ENCODE results near the gene SIX1.

SIX1 gene

DNA sequence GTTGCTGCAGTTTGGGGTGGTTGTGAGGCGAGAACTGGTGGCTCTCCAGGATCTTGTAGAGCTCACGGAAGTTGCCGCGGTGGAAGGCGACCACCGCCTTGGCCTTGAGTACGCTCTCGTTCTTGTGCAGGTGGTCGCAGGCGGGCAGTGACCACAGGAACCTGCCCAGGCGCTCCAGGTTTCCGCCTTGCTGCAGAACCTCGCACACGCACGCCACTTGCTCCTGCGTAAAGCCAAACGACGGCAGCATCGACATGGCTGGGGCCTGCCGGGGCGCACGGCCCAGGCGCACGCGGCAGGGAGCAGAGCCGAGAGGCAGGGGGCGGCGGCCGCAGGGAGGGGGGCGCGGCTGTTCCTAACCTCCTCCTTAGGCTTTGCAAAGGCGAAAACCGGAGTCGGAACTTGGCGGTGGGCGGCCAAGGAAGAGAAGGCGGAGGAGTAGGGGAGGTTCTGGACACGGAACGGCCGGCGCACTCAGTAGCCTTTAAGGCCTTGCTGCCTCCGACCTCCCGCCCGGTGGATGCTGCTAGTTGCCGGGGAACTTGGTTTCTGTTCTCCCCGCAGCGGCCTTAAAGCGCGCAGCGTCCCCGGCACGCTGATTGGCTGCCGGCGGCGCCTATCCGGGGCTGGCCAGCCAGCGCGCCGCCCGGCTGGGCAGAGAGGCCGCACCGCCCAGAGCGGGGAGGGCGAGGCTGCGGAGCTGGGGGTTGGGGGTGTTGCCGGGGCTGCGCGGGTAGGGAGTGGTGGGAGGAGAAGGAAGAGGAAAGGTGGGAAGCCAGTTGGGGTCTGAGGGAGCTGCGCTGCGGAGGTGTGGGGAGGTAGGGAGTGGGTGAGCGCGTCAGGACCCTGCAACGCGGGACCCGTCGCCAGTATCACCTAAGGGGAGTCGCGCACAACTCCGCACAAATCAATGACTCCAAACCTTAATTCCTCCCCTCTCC is at the start of gene SIX1:
Gene SIX1 (minus strand): TSS at position 544 of the 941 bp plus-strand sequence. CDS start 288 bp downstream, at position 256.
- ATAC-seq (replicated peaks; ENCODE audit: extremely low read depth, poor library complexity, severe bottlenecking): no peak
- H3K4me1 Mint-ChIP-seq: peaks cover 28% of the 10 kb centered on the region
- H3K27me3 Mint-ChIP-seq: peaks cover 99% of the 10 kb centered on the region
- peaks cover 2% of the 10 kb centered on the region for H3K36me3 Mint-ChIP-seq (ENCODE audit: insufficient read depth)
- H3K9me3 Mint-ChIP-seq: no peaks in the 10 kb centered on the region
- no peak within 1 kb of the TSS for H3K27ac Mint-ChIP-seq (ENCODE audit: low read depth)
- DNase-seq (ENCODE audit: low spot score in 2 of 2): no peak
- H3K4me3 Mint-ChIP-seq: peak within 1 kb of the TSS; percentile 66

DNA sequence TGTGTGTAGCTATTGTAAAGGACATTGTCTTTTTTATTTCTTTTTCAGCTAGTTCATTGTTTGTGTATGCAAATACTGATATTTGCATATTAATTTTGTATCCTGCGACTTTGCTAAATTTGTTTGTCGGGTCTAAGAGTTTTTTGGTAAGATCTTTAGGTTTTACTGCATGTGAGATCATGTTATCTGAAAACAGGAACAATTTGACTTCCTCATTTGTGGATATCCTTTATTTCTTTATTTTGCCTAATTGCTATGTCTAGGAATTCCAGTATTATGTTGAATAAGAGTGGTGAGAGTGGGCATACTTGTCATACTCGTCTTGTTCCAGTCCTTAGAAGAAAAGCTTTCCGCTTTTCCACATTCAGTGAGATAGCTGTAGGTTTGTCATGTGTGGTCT is 46.0 kb upstream of the SIX1 start:
- Mint-ChIP-seq H3K4me3 (no peak overlapping the region), H3K4me1 (no peaks in the 10 kb centered on the region), H3K27ac (ENCODE audit: low read depth) (no peak overlapping the region), H3K36me3 (ENCODE audit: insufficient read depth) (no peaks in the 10 kb centered on the region), H3K9me3 (peaks cover 3% of the 10 kb centered on the region), H3K27me3 (peaks cover 62% of the 10 kb centered on the region)
- DNase-seq (ENCODE audit: low spot score in 2 of 2) (no peak), ATAC-seq (replicated peaks; ENCODE audit: extremely low read depth, poor library complexity, severe bottlenecking) (no peak)

DNA sequence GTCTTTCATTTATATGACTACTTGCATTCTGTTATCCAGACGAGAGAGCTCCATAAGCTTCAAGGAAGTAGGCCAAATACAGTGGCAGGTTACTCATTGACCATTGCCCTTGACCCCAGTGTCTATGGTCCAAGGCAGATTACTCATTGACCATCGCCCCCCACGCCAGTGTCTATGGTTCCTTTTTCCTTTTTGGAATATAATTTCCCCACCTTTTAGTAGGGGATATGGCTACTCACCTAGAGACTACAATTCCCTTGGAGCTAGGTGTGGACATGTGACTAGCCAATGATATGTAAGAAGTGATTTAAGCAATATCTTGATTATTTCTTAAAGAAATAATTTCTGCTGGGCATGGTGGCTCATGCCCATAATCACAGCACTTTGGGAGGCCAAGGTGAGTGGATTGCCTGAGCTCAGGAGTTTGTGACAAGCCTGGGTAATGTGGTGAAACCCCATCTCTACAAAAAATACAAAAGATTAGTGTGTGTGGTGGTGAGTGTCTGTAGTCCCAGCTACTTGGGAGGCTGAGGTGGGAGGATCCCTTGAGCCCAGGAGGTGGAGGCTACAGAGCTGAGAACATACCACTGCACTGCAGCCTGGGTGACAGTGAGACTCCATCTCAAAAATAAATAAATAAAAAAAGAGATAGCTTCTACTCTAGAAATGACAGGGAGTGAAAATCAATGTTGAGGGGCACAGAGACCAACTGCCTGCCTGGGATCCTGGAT is 42.3 kb upstream of the SIX1 start:
- no peak overlapping the region for H3K27ac Mint-ChIP-seq (ENCODE audit: low read depth)
- DNase-seq (ENCODE audit: low spot score in 2 of 2): no peak
- no peaks in the 10 kb centered on the region for H3K9me3 Mint-ChIP-seq
- no peaks in the 10 kb centered on the region for H3K4me1 Mint-ChIP-seq
- H3K36me3 Mint-ChIP-seq (ENCODE audit: insufficient read depth): no peaks in the 10 kb centered on the region
- ATAC-seq (replicated peaks; ENCODE audit: extremely low read depth, poor library complexity, severe bottlenecking): no peak
- no peak overlapping the region for H3K4me3 Mint-ChIP-seq
- H3K27me3 Mint-ChIP-seq: peaks cover 39% of the 10 kb centered on the region

DNA sequence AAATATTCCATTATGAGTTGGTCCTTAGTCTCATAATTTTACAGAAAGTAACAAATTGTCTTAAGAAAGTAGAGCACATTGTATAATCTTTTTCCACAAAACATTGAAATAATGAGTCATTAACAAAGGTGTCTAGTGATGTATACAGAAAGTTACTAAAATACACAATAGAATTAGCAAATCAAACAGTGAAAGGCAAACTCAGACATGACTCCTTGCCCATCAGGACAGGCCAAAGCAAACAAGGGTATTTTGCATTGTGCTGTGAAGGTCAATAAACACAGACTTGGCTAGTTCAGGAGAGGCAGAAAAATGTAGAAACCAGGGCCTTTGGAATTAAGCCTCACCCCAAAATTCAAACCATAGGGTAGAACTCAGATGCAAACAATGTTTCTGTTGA is 37.6 kb upstream of the SIX1 start:
- no peak overlapping the region for H3K27ac Mint-ChIP-seq (ENCODE audit: low read depth)
- ATAC-seq (replicated peaks; ENCODE audit: extremely low read depth, poor library complexity, severe bottlenecking): no peak
- no peaks in the 10 kb centered on the region for H3K4me1 Mint-ChIP-seq
- H3K4me3 Mint-ChIP-seq: no peak overlapping the region
- H3K36me3 Mint-ChIP-seq (ENCODE audit: insufficient read depth): no peaks in the 10 kb centered on the region
- no peak for DNase-seq (ENCODE audit: low spot score in 2 of 2)
- peaks cover 22% of the 10 kb centered on the region for H3K27me3 Mint-ChIP-seq
- H3K9me3 Mint-ChIP-seq: no peaks in the 10 kb centered on the region

DNA sequence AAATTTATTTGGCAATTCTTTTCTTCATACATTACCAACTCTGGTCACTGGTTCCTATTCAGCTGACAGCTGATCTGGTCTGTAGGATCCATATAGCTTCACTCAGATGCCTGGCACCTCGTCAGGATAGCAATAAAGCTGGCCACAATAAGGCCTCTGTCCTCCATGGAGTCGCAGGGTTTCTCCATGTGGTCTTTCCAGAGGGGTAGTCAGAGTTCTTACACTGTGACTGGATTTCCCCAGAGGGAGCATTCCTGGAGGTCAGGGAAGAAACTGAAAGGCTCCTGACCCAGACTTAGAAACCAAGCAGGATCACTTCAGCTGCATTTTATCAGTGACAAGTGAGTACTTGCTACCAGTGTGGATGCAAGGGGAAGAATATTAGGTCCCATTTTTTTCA is 34.9 kb upstream of the SIX1 start:
- Mint-ChIP-seq H3K9me3 (no peaks in the 10 kb centered on the region), H3K27ac (ENCODE audit: low read depth) (no peak overlapping the region), H3K4me1 (no peaks in the 10 kb centered on the region), H3K4me3 (no peak overlapping the region), H3K27me3 (peaks cover 22% of the 10 kb centered on the region), H3K36me3 (ENCODE audit: insufficient read depth) (no peaks in the 10 kb centered on the region)
- no peak for DNase-seq (ENCODE audit: low spot score in 2 of 2)
- no peak for ATAC-seq (replicated peaks; ENCODE audit: extremely low read depth, poor library complexity, severe bottlenecking)

DNA sequence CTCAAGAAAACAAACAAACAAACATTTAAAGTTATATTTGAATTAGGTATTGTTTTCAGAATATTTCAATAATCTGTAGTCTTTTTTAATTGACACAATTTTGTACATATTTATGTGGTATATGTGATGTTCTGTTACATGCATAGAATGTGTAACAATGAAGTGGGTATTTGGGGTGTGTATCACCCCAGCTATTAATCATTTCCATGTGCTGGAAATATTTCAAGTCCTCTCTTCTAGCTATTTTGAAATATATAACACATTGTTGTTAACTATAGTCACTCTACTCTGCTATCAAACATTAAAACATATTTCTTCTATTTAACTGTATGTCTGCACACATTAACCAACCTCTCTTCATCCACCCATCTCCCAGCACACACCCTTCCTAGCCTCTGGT is 32.0 kb upstream of the SIX1 start:
- DNase-seq (ENCODE audit: low spot score in 2 of 2): no peak
- ATAC-seq (replicated peaks; ENCODE audit: extremely low read depth, poor library complexity, severe bottlenecking): no peak
- H3K4me3 Mint-ChIP-seq: no peak overlapping the region
- H3K9me3 Mint-ChIP-seq: no peaks in the 10 kb centered on the region
- H3K27me3 Mint-ChIP-seq: peaks cover 7% of the 10 kb centered on the region
- no peak overlapping the region for H3K27ac Mint-ChIP-seq (ENCODE audit: low read depth)
- no peaks in the 10 kb centered on the region for H3K36me3 Mint-ChIP-seq (ENCODE audit: insufficient read depth)
- H3K4me1 Mint-ChIP-seq: no peaks in the 10 kb centered on the region

DNA sequence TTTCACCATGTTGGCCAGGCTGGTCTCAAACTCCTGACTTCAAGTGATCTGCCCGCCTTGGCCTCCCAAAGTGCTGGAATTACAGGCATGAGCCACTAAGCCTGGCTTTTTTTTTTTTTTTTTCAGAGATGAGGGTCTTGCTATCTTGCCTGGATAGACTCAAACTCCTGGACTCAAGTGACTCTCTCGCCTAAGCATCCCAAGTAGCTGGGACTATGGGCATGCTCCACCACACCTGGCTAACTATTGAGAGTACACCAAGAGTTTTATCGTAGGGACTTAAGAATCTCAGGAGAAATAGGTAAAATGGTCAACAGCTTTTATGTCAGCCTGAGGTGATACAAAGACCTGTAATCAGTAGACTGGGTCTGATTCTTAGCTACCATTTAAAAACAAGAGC is 31.2 kb upstream of the SIX1 start:
- H3K27ac Mint-ChIP-seq (ENCODE audit: low read depth): no peak overlapping the region
- no peaks in the 10 kb centered on the region for H3K27me3 Mint-ChIP-seq
- ATAC-seq (replicated peaks; ENCODE audit: extremely low read depth, poor library complexity, severe bottlenecking) (no peak), DNase-seq (ENCODE audit: low spot score in 2 of 2) (no peak)
- H3K9me3 Mint-ChIP-seq: no peaks in the 10 kb centered on the region
- H3K4me3 Mint-ChIP-seq: no peak overlapping the region
- H3K4me1 Mint-ChIP-seq: no peaks in the 10 kb centered on the region
- H3K36me3 Mint-ChIP-seq (ENCODE audit: insufficient read depth): no peaks in the 10 kb centered on the region

DNA sequence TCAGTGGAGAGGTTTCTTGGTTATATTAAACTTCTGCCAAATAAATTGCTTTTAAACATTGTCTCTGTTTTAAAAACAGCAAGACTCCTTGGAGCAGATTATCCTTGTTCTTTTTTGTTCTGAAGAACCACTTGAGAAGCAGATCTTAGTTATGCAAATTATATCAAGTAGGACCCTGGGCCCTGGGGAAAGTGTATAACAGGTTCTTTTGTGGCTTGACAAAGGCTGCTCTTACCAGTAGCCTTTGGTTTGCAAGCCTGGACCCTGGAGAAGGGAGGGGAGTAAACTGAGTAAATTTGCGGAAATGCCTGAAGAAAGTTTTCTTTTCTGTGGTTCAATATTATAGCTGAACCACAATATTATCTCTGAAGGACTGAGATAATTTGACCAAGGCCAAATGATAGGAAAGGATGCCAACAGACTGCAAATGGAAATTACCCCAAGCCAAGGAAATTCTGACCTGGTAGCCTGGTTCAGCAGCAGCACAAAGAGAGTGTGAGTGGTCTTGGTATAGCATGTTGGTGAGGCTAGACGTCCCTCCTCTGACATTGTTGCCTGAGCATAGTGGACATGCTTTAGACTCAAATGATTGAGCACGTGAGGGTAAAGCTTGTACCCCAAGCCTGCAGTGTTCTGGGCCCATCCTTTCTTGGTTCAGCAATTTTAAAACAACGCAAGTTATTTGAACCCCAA is 30.4 kb upstream of the SIX1 start:
- no peaks in the 10 kb centered on the region for H3K27me3 Mint-ChIP-seq
- H3K27ac Mint-ChIP-seq (ENCODE audit: low read depth): no peak overlapping the region
- no peaks in the 10 kb centered on the region for H3K9me3 Mint-ChIP-seq
- H3K4me3 Mint-ChIP-seq: no peak overlapping the region
- H3K4me1 Mint-ChIP-seq: no peaks in the 10 kb centered on the region
- DNase-seq (ENCODE audit: low spot score in 2 of 2): no peak
- no peaks in the 10 kb centered on the region for H3K36me3 Mint-ChIP-seq (ENCODE audit: insufficient read depth)
- no peak for ATAC-seq (replicated peaks; ENCODE audit: extremely low read depth, poor library complexity, severe bottlenecking)

DNA sequence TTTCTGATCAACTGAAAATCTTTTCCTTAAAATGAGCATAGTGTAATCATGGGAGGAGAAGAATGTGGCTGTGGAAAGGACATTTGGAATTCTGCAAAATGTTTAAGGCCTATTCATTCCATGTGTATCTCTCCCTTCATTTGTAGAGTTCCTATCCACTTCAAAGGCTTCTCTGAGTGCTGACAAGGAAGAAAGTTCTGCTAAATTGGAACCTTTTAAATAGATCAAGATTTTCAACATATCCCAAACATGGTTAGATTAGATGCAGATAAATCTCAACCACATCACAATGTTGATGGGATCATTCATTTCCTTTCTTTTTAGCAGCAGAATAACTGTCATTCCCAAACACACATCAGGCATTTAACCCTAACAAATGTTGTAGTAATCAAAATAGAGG is 28.4 kb upstream of the SIX1 start:
- H3K27me3 Mint-ChIP-seq: peaks cover 4% of the 10 kb centered on the region
- H3K4me1 Mint-ChIP-seq: no peaks in the 10 kb centered on the region
- no peak overlapping the region for H3K27ac Mint-ChIP-seq (ENCODE audit: low read depth)
- DNase-seq (ENCODE audit: low spot score in 2 of 2) (no peak), ATAC-seq (replicated peaks; ENCODE audit: extremely low read depth, poor library complexity, severe bottlenecking) (no peak)
- no peaks in the 10 kb centered on the region for H3K9me3 Mint-ChIP-seq
- H3K36me3 Mint-ChIP-seq (ENCODE audit: insufficient read depth): no peaks in the 10 kb centered on the region
- no peak overlapping the region for H3K4me3 Mint-ChIP-seq

DNA sequence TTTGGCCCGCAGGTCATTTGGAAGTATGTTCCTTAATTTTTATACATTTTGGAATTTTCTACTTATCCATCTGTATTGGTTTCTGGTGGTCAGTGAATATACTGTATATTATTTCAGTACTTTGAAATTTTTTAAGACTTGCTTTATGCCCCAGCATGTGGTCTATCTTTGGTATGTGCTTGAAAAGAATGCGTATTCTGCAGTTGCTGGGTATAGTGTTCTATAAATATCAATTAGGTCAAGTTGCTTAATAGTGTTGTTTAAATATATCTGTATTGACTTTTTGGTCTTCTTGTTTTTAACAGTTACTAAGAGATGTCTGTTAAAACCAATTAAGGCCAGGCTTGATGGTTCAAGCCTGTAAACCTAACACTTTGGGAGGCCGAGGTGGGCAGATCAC is 21.7 kb upstream of the SIX1 start:
- Mint-ChIP-seq H3K4me3 (no peak overlapping the region), H3K36me3 (ENCODE audit: insufficient read depth) (no peaks in the 10 kb centered on the region), H3K27me3 (peaks cover 19% of the 10 kb centered on the region), H3K4me1 (no peaks in the 10 kb centered on the region), H3K9me3 (no peaks in the 10 kb centered on the region), H3K27ac (ENCODE audit: low read depth) (no peak overlapping the region)
- ATAC-seq (replicated peaks; ENCODE audit: extremely low read depth, poor library complexity, severe bottlenecking) (no peak), DNase-seq (ENCODE audit: low spot score in 2 of 2) (no peak)

DNA sequence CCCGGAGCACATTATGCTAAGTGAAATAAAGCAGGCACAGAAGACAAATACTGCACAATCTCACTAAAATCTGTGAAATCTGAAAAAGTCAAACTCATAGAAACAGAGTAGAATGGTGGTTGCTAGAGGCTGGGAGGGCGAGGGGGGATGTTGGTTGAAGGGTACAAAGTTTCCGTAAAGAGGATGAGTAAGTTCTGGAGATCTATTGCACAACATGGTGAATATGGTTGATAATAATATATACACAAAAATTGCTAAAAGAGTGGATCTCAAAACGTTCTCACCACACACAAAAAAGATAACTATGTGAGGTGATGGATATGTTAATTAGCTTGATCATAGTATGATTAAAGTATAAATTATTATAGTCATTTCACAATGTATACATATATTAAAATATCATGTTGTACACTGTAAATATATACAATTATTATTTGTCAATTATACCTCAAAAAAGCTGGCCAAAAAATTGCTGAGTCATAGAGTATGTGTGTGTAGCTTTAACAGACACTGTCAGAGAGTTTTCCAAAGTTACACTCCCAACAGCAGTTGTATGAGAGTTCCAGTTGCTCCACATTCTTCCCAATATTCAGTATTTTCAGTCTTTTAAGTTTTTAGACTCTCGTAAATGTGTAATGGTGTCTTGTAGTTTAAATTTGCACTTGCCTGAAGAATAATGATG is 19.3 kb upstream of the SIX1 start:
- DNase-seq (ENCODE audit: low spot score in 2 of 2): no peak
- Mint-ChIP-seq H3K4me1 (no peaks in the 10 kb centered on the region), H3K9me3 (no peaks in the 10 kb centered on the region), H3K4me3 (no peak overlapping the region), H3K27ac (ENCODE audit: low read depth) (no peak overlapping the region), H3K36me3 (ENCODE audit: insufficient read depth) (no peaks in the 10 kb centered on the region), H3K27me3 (peaks cover 38% of the 10 kb centered on the region)
- ATAC-seq (replicated peaks; ENCODE audit: extremely low read depth, poor library complexity, severe bottlenecking): no peak

DNA sequence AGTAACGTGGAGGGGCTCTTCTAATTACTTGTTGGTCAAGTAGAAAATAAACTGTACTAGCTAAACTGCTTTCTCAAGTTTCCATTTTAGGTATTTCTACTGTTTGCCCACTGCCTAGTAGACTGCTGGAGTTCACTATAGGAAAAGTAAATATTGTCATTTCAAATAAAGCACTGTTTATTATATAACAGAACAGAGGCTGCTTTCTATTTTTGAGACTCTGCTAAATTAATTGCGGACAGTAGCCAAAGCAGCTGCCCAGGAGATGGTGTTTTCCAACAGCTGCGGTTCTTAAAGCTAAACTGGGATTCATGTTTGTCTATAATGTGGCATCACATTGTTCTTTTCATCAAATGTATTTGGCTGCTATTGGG is 15.9 kb upstream of the SIX1 start:
- no peak for DNase-seq (ENCODE audit: low spot score in 2 of 2)
- Mint-ChIP-seq H3K27ac (ENCODE audit: low read depth) (no peak overlapping the region), H3K27me3 (peaks cover 62% of the 10 kb centered on the region), H3K4me1 (no peaks in the 10 kb centered on the region), H3K4me3 (no peak overlapping the region), H3K9me3 (no peaks in the 10 kb centered on the region), H3K36me3 (ENCODE audit: insufficient read depth) (no peaks in the 10 kb centered on the region)
- ATAC-seq (replicated peaks; ENCODE audit: extremely low read depth, poor library complexity, severe bottlenecking): no peak

Measured in central memory CD8-positive, alpha-beta T cell (primary cell).